ENCODE measurements around the gene HSFY1. TPM values are rescaled to one million over a fixed set of nuclear protein-coding genes. Genes with fewer than 3 reads are reported as not detected.
"Not testable (repeated sequence)": the region's sequence is repeated elsewhere in the genome, so short reads cannot be mapped to it uniquely, and the experiment has no call there.

Gene HSFY1
- not detected for polyA plus RNA-seq (2012; ENCODE audit: insufficient read length, low read depth)

- TF ChIP-seq, protein P1, sequence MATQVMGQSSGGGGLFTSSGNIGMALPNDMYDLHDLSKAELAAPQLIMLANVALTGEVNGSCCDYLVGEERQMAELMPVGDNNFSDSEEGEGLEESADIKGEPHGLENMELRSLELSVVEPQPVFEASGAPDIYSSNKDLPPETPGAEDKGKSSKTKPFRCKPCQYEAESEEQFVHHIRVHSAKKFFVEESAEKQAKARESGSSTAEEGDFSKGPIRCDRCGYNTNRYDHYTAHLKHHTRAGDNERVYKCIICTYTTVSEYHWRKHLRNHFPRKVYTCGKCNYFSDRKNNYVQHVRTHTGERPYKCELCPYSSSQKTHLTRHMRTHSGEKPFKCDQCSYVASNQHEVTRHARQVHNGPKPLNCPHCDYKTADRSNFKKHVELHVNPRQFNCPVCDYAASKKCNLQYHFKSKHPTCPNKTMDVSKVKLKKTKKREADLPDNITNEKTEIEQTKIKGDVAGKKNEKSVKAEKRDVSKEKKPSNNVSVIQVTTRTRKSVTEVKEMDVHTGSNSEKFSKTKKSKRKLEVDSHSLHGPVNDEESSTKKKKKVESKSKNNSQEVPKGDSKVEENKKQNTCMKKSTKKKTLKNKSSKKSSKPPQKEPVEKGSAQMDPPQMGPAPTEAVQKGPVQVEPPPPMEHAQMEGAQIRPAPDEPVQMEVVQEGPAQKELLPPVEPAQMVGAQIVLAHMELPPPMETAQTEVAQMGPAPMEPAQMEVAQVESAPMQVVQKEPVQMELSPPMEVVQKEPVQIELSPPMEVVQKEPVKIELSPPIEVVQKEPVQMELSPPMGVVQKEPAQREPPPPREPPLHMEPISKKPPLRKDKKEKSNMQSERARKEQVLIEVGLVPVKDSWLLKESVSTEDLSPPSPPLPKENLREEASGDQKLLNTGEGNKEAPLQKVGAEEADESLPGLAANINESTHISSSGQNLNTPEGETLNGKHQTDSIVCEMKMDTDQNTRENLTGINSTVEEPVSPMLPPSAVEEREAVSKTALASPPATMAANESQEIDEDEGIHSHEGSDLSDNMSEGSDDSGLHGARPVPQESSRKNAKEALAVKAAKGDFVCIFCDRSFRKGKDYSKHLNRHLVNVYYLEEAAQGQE (IDR thresholded peaks at IDR 0.05; ENCODE audit: insufficient read depth in 1 of 2, low read depth in 2 of 2, low read length in 2 of 2): not testable (repeated sequence)
- TF ChIP-seq TAF1 (IDR thresholded peaks at IDR 0.05; ENCODE audit: borderline replicate concordance, insufficient read depth, low read length); FOXP2 (optimal IDR thresholded peaks at IDR 0.05; ENCODE audit: borderline replicate concordance, extremely low read depth, extremely low read length, insufficient read depth): not testable (repeated sequence)
Observed at GRCh38 chrY:18546420-18546819, at the start of gene HSFY1. HSFY1 (plus strand) TSS chrY:18546720; CDS start chrY:18546788, 68 bp downstream.

All from PFSK-1 (cell line).